Endothelial cell of umbilical vein (primary cell): ENCODE data around the gene POLR2E. TPM values are rescaled to one million over a fixed set of nuclear protein-coding genes. Genes with fewer than 3 reads are reported as not detected.
A peak's percentile ranks its signal among the peaks of the same experiment; 100 is the strongest.

Experiments
- BruUV-seq: library from RNA; stranded (reverse); fragments of 400-500 nt; replicated peaks from 2 replicates; lab custom pipeline; 2021; lab: Mats Ljungman, UMichigan
- CTCF ChIA-PET: fragments of 300-600, 350-600 bp; sonication (Branson Sonifier 250); formaldehyde crosslinking; loops from one replicate; lab custom pipeline; 2021; ENCODE audit warnings: antibody characterized with exemption, inconsistent platforms; lab: Charles Lee
- POLR2A ChIA-PET: fragments of 300-600, 350-600 bp; sonication (Branson Sonifier 250); formaldehyde crosslinking; loops from one replicate; lab custom pipeline; 2021; ENCODE audit warnings: antibody characterized with exemption, inconsistent platforms; lab: Charles Lee
- DNase-seq: peaks from one replicate; pipeline ENCODE4 v3.0.0-alpha.2; 2011; ENCODE audit warnings: low read depth, low spot score
- FAIRE-seq: peaks from 2 replicates; lab custom pipeline; 2011; peaks lifted over from hg19 to GRCh38; lab: Jason Lieb, UNC
- H2AFZ ChIP-seq: 2 replicates; pipeline ENCODE4 v1.6.0; 2012; ENCODE audit warnings: low read depth, low read length, control low read depth, inconsistent platforms
- H3K27ac ChIP-seq: 2 replicates; pipeline ENCODE4 v1.5.1; 2011; ENCODE audit warnings: low read depth, mild to moderate bottlenecking, control low read depth, low read length, moderate library complexity; ENCODE audit not compliant: insufficient read depth
- H3K27me3 ChIP-seq, 2 experiments: 2 replicates each; pipeline versions ENCODE4 v1.6.0 to v1.6.1; 2011; ENCODE audit warnings: low read length in 2 of 2, mixed read lengths in 1 of 2; ENCODE audit not compliant: control insufficient read depth in 2 of 2, insufficient read depth in 2 of 2
- H3K36me3 ChIP-seq, 2 experiments: 2 replicates in 1 of 2; 3 replicates in 1 of 2; pipeline ENCODE4 v1.5.1; 2011; ENCODE audit warnings: low read length in 2 of 2, mild to moderate bottlenecking in 1 of 2, moderate library complexity in 1 of 2; ENCODE audit not compliant: control insufficient read depth in 2 of 2, insufficient read depth in 2 of 2; ENCODE audit errors: extremely low read depth in 1 of 2
- H3K4me1 ChIP-seq: 3 replicates; pipeline ENCODE4 v1.5.1; 2011; ENCODE audit warnings: mild to moderate bottlenecking, low read length; ENCODE audit not compliant: control insufficient read depth, insufficient read depth; ENCODE audit errors: extremely low read depth
- H3K4me2 ChIP-seq: 2 replicates; pipeline ENCODE4 v1.6.1; 2011; ENCODE audit warnings: low read length, control low read depth, mixed read lengths; ENCODE audit not compliant: insufficient read depth
- H3K4me3 ChIP-seq, 3 experiments: fragments of 200-600 bp in 1 of 3; sonication (generic), shearing (Covaris generic) in 1 of 3; replicated peaks in 1 of 3; 2 replicates each; pipeline ENCODE4 v1.5.1; 2011 to 2016; ENCODE audit warnings: control low read depth in 3 of 3, low read length in 3 of 3, mild to moderate bottlenecking in 2 of 3, inconsistent platforms in 1 of 3, low read depth in 1 of 3, moderate library complexity in 1 of 3; ENCODE audit not compliant: insufficient read depth in 1 of 3
- H3K79me2 ChIP-seq: 2 replicates; pipeline ENCODE4 v1.6.0; 2012; ENCODE audit warnings: low read length, inconsistent platforms; ENCODE audit not compliant: control insufficient read depth, insufficient read depth
- H3K9ac ChIP-seq: replicated peaks from 2 replicates; pipeline ENCODE3; 2011; ENCODE audit warnings: low read length, control low read depth; ENCODE audit not compliant: insufficient read depth; ENCODE audit errors: extremely low read depth
- H3K9me1 ChIP-seq: replicated peaks from 3 replicates; pipeline ENCODE4 v1.6.0; 2011; ENCODE audit warnings: mild to moderate bottlenecking, low read length; ENCODE audit not compliant: control insufficient read depth, insufficient read depth; ENCODE audit errors: extremely low read depth
- H3K9me3 ChIP-seq: replicated peaks from 2 replicates; pipeline ENCODE4 v1.5.1; 2012; ENCODE audit warnings: low read length, inconsistent platforms; ENCODE audit not compliant: control insufficient read depth, insufficient read depth
- H4K20me1 ChIP-seq: replicated peaks from 2 replicates; pipeline ENCODE3; 2011; ENCODE audit warnings: mild to moderate bottlenecking, low read length; ENCODE audit not compliant: control insufficient read depth, insufficient read depth; ENCODE audit errors: extremely low read depth
- CTCF ChIP-seq, 2 donors: IDR thresholded peaks; 1 replicate in 1 of 2; 2 replicates in 1 of 2; pipeline ENCODE4 v1.5.1; 2011; ENCODE audit warnings: low read length in 2 of 2, mild to moderate bottlenecking in 2 of 2, moderate library complexity in 2 of 2, control low read depth in 1 of 2, inconsistent platforms in 1 of 2, low read depth in 1 of 2; ENCODE audit not compliant: insufficient read depth in 1 of 2; ENCODE audit errors: extremely low read depth in 1 of 2
- EZH2 ChIP-seq: IDR thresholded peaks from 2 replicates; pipeline ENCODE4 v1.6.1; 2012; ENCODE audit warnings: borderline replicate concordance, low read depth, mild to moderate bottlenecking, moderate library complexity, low read length, inconsistent platforms; ENCODE audit not compliant: severe bottlenecking
- FOS ChIP-seq: IDR thresholded peaks from 2 replicates; pipeline ENCODE4 v1.6.1; 2011; ENCODE audit warnings: mild to moderate bottlenecking, low read length, moderate library complexity, borderline replicate concordance; ENCODE audit not compliant: insufficient read depth
- GATA2 ChIP-seq: IDR thresholded peaks from 2 replicates; pipeline ENCODE4 v1.7.0; 2011; ENCODE audit warnings: low read depth, mild to moderate bottlenecking, moderate library complexity, mixed read lengths, low read length; ENCODE audit not compliant: insufficient read length, insufficient read depth
- JUN ChIP-seq: IDR thresholded peaks from 2 replicates; pipeline ENCODE4 v1.6.1; 2011; ENCODE audit warnings: borderline replicate concordance, low read depth; ENCODE audit not compliant: insufficient read length, insufficient read depth
- MAX ChIP-seq: IDR thresholded peaks from 2 replicates; pipeline ENCODE4 v1.6.1; 2011; ENCODE audit not compliant: insufficient read depth, insufficient read length
- MYC ChIP-seq: IDR thresholded peaks from one replicate; pipeline ENCODE4 v1.6.1; 2011; ENCODE audit warnings: mild to moderate bottlenecking, low read depth, low read length
- POLR2A ChIP-seq: IDR thresholded peaks from 2 replicates; pipeline ENCODE4 v1.6.1; 2012; ENCODE audit warnings: low read depth, mild to moderate bottlenecking, control low read depth, low read length
- POLR2AphosphoS5 ChIP-seq: IDR thresholded peaks from 2 replicates; pipeline ENCODE4 v1.6.1; 2012; ENCODE audit warnings: low read depth, mild to moderate bottlenecking, control low read depth, low read length, moderate library complexity; ENCODE audit not compliant: insufficient read depth
- dilution Hi-C: fragments of 300-500 bp; cut with MboI; formaldehyde crosslinking; loops from one replicate; pipeline ENCODE4 v1.15.0; 2019; ENCODE audit warnings: low sequenced_read_pairs; ENCODE audit not compliant: extremely low pct_ligation_motif_present
- intact Hi-C: fragments of 100-400 bp; cut with micrococcal nuclease; formaldehyde crosslinking; loops from one replicate; pipeline ENCODE4 v1.10.0; 2022
- polyA plus RNA-seq, 4 experiments: library from polyadenylated mRNA; depleted of rRNA in 3 of 4; stranded (reverse) in 3 of 4; unstranded in 1 of 4; fragments of >200 nt; gene quantifications; 2 replicates each; pipeline versions ENCODE4 v1.2.1 to v1.2.3, GENCODE V29; 2011 to 2012; ENCODE audit warnings: missing spikeins in 1 of 4
- total RNA-seq: library from RNA; stranded (reverse); gene quantifications from 2 replicates; pipeline ENCODE4 v1.2.3, GENCODE V29; 2021

POLR2E gene
- total and polyA plus RNA-seq, 2 donors (not counting 3 experiments of a cell fraction or from before 2014, with no cell fraction given): 272 to 344 TPM

- no peaks in the 10 kb centered on the region for H3K79me2 ChIP-seq
- no peak for FAIRE-seq
- H3K9me3 ChIP-seq: no peaks in the 10 kb centered on the region
- no peak for DNase-seq
- H4K20me1 ChIP-seq: no peaks in the 10 kb centered on the region
- no peak overlapping the region for H2AFZ ChIP-seq
- H3K27me3 ChIP-seq: no peaks in the 10 kb centered on the region
- H3K4me1 ChIP-seq: no peaks in the 10 kb centered on the region
- no peak overlapping the region for H3K4me2 ChIP-seq
- H3K9me1 ChIP-seq: no peaks in the 10 kb centered on the region
- ChIA-PET POLR2A (no interaction called here), CTCF (interaction anchor here (0.9 to 1.7 kb wide), 2 partner anchors 21 to 28 kb away, joined by 3 to 4 read pairs; no protein-coding TSS in a partner anchor)
- no peak overlapping the region for H3K4me3 ChIP-seq
- intact Hi-C loops (no loop called here), dilution Hi-C loops (no loop called here)
- peaks cover 9 to 16% of the 10 kb centered on the region in 2 experiments for H3K36me3 ChIP-seq
- no peak overlapping the region for H3K9ac ChIP-seq
- no TSS peak for BruUV-seq
- TF ChIP-seq GATA2: no peak
- TF ChIP-seq POLR2A: peak; percentile 4
- H3K27ac ChIP-seq: no peak overlapping the region
Observed at GRCh38 chr19:1085676-1086442, 9.3 kb downstream of the POLR2E start.

- ChIA-PET POLR2A (no interaction called here), CTCF (interaction anchor here (1.7 kb wide), 1 partner anchor 28 kb away, joined by 4 read pairs; no protein-coding TSS in a partner anchor)
- no peak overlapping the region for H2AFZ ChIP-seq
- dilution Hi-C loops (no loop called here), intact Hi-C loops (no loop called here)
- TF ChIP-seq GATA2 (no peak), EZH2 (no peak), MYC (no peak), POLR2AphosphoS5 (no peak), POLR2A (no peak), MAX (no peak), CTCF (IDR thresholded peaks at IDR 0.05; ENCODE audit: extremely low read depth in 1 of 2, insufficient read depth in 1 of 2, low read depth in 1 of 2, low read length in 2 of 2) (no peak), JUN (no peak), FOS (no peak)
- no peaks in the 10 kb centered on the region for H3K4me1 ChIP-seq
- no peaks in the 10 kb centered on the region for H3K9me1 ChIP-seq
- H3K27me3 ChIP-seq: no peaks in the 10 kb centered on the region
- peaks cover 9 to 14% of the 10 kb centered on the region in 2 experiments for H3K36me3 ChIP-seq
- FAIRE-seq: no peak
- no peaks in the 10 kb centered on the region for H3K79me2 ChIP-seq
- H3K4me3 ChIP-seq: no peak overlapping the region
- H3K27ac ChIP-seq: no peak overlapping the region
- no peaks in the 10 kb centered on the region for H4K20me1 ChIP-seq
- H3K9me3 ChIP-seq: no peaks in the 10 kb centered on the region
- H3K9ac ChIP-seq: no peak overlapping the region
- H3K4me2 ChIP-seq: no peak overlapping the region
- no TSS peak for BruUV-seq
- DNase-seq: no peak
Observed at GRCh38 chr19:1085053-1085658, 10.0 kb downstream of the POLR2E start.
